HFF-Myc (cell line): ENCODE measurements around the gene C7orf33.
"Not testable (repeated sequence)": the region's sequence is repeated elsewhere in the genome, so short reads cannot be mapped to it uniquely, and the experiment has no call there.

ENCODE experiments used
- DNase-seq: peaks from one replicate; pipeline ENCODE4 v3.0.0-alpha.2; 2011; ENCODE audit warnings: low read depth; ENCODE audit errors: extremely low read depth
- H3K4me3 ChIP-seq: replicated peaks from 2 replicates; pipeline ENCODE4 v1.5.1; 2011; ENCODE audit warnings: low read depth, mild to moderate bottlenecking, control low read depth, low read length
- CTCF ChIP-seq: IDR thresholded peaks from 2 replicates; pipeline ENCODE4 v1.5.1; 2012; ENCODE audit warnings: mild to moderate bottlenecking, low read depth, low read length, control low read depth; ENCODE audit errors: missing control alignments

The C7orf33 gene

GRCh38 chr7:148567524-148567923, 23.0 kb upstream of the C7orf33 start:
- no peak for TF ChIP-seq CTCF

DNA sequence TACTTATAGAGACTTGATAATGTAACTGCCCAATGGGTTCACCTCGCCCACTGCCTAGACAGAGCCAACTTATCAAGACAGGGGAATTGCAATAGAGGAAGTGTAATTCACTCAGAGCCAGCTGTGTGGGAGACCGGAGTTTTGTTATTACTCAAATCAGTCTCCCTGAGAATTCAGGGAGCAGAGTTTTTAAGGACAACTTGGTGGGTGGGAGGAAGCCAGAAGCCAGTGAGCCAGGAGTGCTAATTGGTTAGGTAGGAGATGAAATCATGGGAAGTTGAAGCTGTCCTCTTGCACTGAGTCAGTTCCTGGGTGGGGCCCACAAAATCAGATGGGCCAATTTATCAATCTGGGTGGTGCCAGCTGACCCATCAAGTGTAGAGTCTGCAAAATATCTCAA, 20.1 kb upstream of the C7orf33 start:
- H3K4me3 ChIP-seq, result no peak overlapping the region
- DNase-seq, result no peak
- no peak for TF ChIP-seq CTCF

More at GRCh38 chr7:148567524-148567923, 23.0 kb upstream of the C7orf33 start:
- no peak for DNase-seq
- no peak overlapping the region for H3K4me3 ChIP-seq

- H3K4me3 ChIP-seq, DNase-seq: not testable (repeated sequence)
Observed at GRCh38 chr7:148570973-148571372, 19.6 kb upstream of the C7orf33 start.

- no peak overlapping the region for H3K4me3 ChIP-seq
- DNase-seq, result no peak
- TF ChIP-seq CTCF, result no peak
Observed at GRCh38 chr7:148571381-148571780, 19.2 kb upstream of the C7orf33 start.

DNA sequence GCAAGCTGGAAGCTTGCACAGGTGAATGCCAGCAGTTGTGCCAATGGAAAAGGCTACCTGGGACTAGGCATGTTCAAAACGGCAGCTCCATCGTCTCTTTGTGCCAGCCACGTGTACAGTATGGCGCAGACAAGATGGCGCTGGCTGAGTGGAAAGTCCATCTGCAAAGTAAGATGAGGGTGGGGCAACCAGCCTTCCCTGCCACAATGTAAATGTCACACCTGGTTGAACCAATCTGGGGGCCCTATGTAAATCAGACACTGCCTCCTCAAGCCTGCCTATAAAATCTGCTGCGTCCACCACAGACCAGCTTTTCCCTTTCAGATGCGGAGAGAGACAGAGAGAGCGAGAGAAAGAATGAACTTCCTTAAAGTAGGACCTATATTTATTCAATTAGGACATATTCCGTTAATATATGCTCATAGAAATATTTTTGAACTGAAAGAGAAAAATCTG, 18.5 kb upstream of the C7orf33 start:
- no peak for TF ChIP-seq CTCF
- DNase-seq, result no peak

DNA sequence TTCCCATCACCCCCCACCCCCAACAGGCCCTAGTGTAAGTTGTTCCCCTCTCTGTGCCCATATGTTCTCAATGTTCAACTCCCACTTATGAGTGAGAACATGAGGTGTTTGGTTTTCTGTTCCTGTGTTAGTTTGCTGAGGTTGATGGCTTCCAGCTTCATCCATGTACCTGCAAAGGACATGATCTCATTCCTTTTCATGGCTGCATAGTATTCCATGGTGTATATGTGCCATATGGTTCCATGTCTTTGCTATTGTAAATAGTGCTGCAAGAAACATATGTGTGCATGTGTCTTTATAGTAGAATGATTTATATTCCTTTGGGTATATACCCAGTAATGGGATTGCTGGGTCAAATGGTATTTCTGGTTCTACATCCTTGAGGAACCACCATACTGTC, 17.0 kb upstream of the C7orf33 start:
- H3K4me3 ChIP-seq, DNase-seq: not testable (repeated sequence)

More for the DNA sequence above, 18.5 kb upstream of the C7orf33 start:
- no peak overlapping the region for H3K4me3 ChIP-seq

GRCh38 chr7:148575640-148576411, 14.7 kb upstream of the C7orf33 start:
- peak; percentile 90 for TF ChIP-seq CTCF
- DNase-seq, result peak; percentile 12
- H3K4me3 ChIP-seq, result no peak overlapping the region

GRCh38 chr7:148579366-148579765, 11.2 kb upstream of the C7orf33 start:
- no peak overlapping the region for H3K4me3 ChIP-seq
- TF ChIP-seq CTCF, result no peak
- no peak for DNase-seq
